Activated B cell treated with CpG ODN at 0.5 μM for 24 hours (primary cell): ENCODE data around the gene TNFRSF18. TPM values are rescaled to one million over a fixed set of nuclear protein-coding genes. Genes with fewer than 3 reads are reported as not detected.

ENCODE experiments used
- ATAC-seq: fragments of 200-7000 bp; cut with Tn5 transposase; one replicate; pipeline ENCODE4 v1.10.0; 2021; ENCODE audit warnings: low read depth, mild to moderate bottlenecking, moderate library complexity
- CTCF ChIA-PET: fragments of 350-600 bp; sonication (Branson Sonifier 250); formaldehyde crosslinking; loops from one replicate; lab custom pipeline; 2021; ENCODE audit warnings: antibody characterized with exemption; lab: Charles Lee
- POLR2A ChIA-PET: fragments of 350-600 bp; sonication (Branson Sonifier 250); formaldehyde crosslinking; loops from one replicate; lab custom pipeline; 2021; ENCODE audit warnings: antibody characterized with exemption; lab: Charles Lee
- DNase-seq: peaks from one replicate; pipeline ENCODE4 v3.0.0; 2022
- H3K27ac Mint-ChIP-seq: one replicate; pipeline ENCODE4 v1.8.0; 2020; ENCODE audit warnings: mixed read lengths
- H3K27me3 Mint-ChIP-seq: one replicate; pipeline ENCODE4 v1.8.0; 2021; ENCODE audit warnings: mixed read lengths
- H3K36me3 Mint-ChIP-seq: one replicate; pipeline ENCODE4 v1.8.0; 2021; ENCODE audit warnings: low read depth, mixed read lengths
- H3K4me1 Mint-ChIP-seq: one replicate; pipeline ENCODE4 v1.8.0; 2021; ENCODE audit warnings: mixed read lengths
- H3K4me3 Mint-ChIP-seq: one replicate; pipeline ENCODE4 v1.8.0; 2020; ENCODE audit warnings: mild to moderate bottlenecking, mixed read lengths
- H3K9me3 Mint-ChIP-seq: one replicate; pipeline ENCODE4 v1.8.0; 2020; ENCODE audit warnings: mixed read lengths
- CTCF ChIP-seq: fragments of 200-600 bp; IDR thresholded peaks from one replicate; pipeline ENCODE4 v1.8.0; 2022; ENCODE audit warnings: antibody characterized with exemption, mild to moderate bottlenecking
- intact Hi-C: fragments of 100-400 bp; cut with micrococcal nuclease; formaldehyde crosslinking; loops from one replicate; pipeline ENCODE4 v1.15.1; 2024
- total RNA-seq: library from RNA; stranded (reverse); gene quantifications from 2 replicates; pipeline ENCODE4 v1.2.3, GENCODE V29; 2022

The TNFRSF18 gene
- total RNA-seq, 1 donor from 2014 or later = 37.5 TPM

DNA sequence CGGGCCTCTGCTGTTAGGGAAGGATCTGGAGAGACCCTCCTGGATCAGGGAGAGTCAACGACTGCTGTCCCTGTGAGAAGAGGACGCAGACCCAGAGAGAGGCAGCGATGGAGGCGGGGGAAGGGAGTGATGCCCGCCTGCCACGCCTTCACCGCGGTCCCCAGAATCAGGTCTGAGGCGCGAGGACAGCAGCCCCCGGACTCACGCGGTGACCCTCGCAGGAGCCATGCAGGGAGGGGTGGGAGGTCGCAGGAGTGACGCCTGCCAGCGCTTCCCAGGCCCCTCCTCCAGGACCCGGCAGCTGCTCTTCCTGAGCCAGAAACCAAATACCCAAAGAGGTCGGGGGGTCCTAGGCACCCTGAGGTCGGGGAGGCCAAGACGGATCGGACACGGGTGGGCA, 13.8 kb upstream of the TNFRSF18 start:
- intact Hi-C loops = no loop called here
- Mint-ChIP-seq H3K27me3 (no peaks in the 10 kb centered on the region), H3K4me1 (peaks cover 17% of the 10 kb centered on the region), H3K36me3 (peaks cover 68% of the 10 kb centered on the region), H3K9me3 (no peaks in the 10 kb centered on the region), H3K4me3 (no peak overlapping the region), H3K27ac (no peak overlapping the region)
- no peak for TF ChIP-seq CTCF
- ATAC-seq (no peak), DNase-seq (no peak)
- ChIA-PET POLR2A (no interaction called here), CTCF (no interaction called here)

- ATAC-seq (no peak), DNase-seq (no peak)
- H3K27me3 Mint-ChIP-seq = no peaks in the 10 kb centered on the region
- no peak for TF ChIP-seq CTCF
- intact Hi-C loops = no loop called here
- no peak overlapping the region for H3K4me3 Mint-ChIP-seq
- peaks cover 65% of the 10 kb centered on the region for H3K36me3 Mint-ChIP-seq
- H3K27ac Mint-ChIP-seq = no peak overlapping the region
- ChIA-PET POLR2A (interaction anchor here (1.7 kb wide), 1 partner anchor 11 kb away, joined by 5 read pairs; no protein-coding TSS in a partner anchor), CTCF (no interaction called here)
- H3K9me3 Mint-ChIP-seq = no peaks in the 10 kb centered on the region
- peaks cover 26% of the 10 kb centered on the region for H3K4me1 Mint-ChIP-seq
These were observed 12.9 kb upstream of the TNFRSF18 start for GRCh38 chr1:1219341-1219740.

DNA sequence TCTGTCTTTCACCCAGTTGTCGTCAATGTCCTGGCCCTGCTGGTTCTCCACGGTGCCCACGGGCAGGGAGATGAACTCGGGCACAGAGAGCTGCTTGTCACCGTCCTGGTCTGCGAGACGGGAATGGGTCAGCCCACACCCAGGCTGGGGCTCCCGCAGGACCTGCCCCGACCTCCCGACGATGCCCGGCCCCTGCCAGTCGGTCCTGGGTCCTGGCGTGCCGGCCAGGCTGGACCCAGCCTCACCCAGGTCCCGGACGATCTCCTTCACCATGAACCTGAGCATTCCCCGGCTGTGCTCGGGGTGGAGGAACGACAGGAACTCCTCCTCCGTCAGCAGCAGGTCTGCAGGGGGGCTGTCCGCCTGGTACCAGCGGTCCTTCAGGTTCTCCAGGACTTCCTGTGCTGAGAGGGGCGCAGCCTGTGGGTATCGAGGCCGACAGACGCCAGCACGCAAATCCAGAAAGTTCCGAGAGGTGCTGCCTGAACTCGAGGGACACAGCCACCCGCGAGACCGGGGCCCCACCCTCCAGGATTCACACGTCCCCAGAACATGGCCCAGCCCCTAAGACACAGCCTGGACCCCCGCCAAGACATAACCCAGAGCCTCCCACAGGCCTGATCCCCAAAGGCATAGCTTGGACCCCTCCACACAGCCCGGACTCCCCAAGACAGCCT, 12.3 kb upstream of the TNFRSF18 start:
- Mint-ChIP-seq H3K36me3 (peaks cover 59% of the 10 kb centered on the region), H3K4me1 (peaks cover 29% of the 10 kb centered on the region), H3K27me3 (no peaks in the 10 kb centered on the region), H3K4me3 (no peak overlapping the region), H3K27ac (no peak overlapping the region), H3K9me3 (no peaks in the 10 kb centered on the region)
- intact Hi-C loops = no loop called here
- CTCF ChIA-PET = interaction anchor here (2.1 kb wide), 1 partner anchor 96 kb away, joined by 4 read pairs; no protein-coding TSS in a partner anchor
- TF ChIP-seq CTCF = no peak
- POLR2A ChIA-PET = interaction anchor here (0.7 to 1.7 kb wide), 3 partner anchors 10 to 82 kb away, joined by 3 to 5 read pairs (median 3); no protein-coding TSS in a partner anchor
- ATAC-seq (no peak), DNase-seq (no peak)

- no peak for DNase-seq
- H3K36me3 Mint-ChIP-seq = peaks cover 53% of the 10 kb centered on the region
- no peaks in the 10 kb centered on the region for H3K9me3 Mint-ChIP-seq
- intact Hi-C loops = no loop called here
- no peak overlapping the region for H3K27ac Mint-ChIP-seq
- no peak for TF ChIP-seq CTCF
- no peaks in the 10 kb centered on the region for H3K27me3 Mint-ChIP-seq
- ATAC-seq = no peak
- CTCF ChIA-PET = interaction anchor here (2.1 kb wide), 1 partner anchor 95 kb away, joined by 4 read pairs; no protein-coding TSS in a partner anchor
- peaks cover 31% of the 10 kb centered on the region for H3K4me1 Mint-ChIP-seq
- no peak overlapping the region for H3K4me3 Mint-ChIP-seq
- POLR2A ChIA-PET = interaction anchor here (0.7 to 1.7 kb wide), 3 partner anchors 9 to 81 kb away, joined by 3 to 5 read pairs (median 3); no protein-coding TSS in a partner anchor
These were observed 11.5 kb upstream of the TNFRSF18 start for GRCh38 chr1:1217621-1218523.
